Measurements from ENCODE around the gene TRAM2. TPM values are rescaled to one million over a fixed set of nuclear protein-coding genes. Genes with fewer than 3 reads are reported as not detected.

Gene TRAM2
- total and polyA plus RNA-seq, 2 of the 13 experiments (the other 11 are each of a cell fraction or from before 2014, with no cell fraction given): 49.1 to 72.5 TPM

GRCh38 chr6:52554684-52555280 lies 22.1 kb downstream of the TRAM2 start:
- Histone ChIP-seq H3K36me3 (replicated peaks in 1 of 2; ENCODE audit: control insufficient read depth in 1 of 2, insufficient read depth in 2 of 2, low read length in 2 of 2) (peaks cover 8 to 37% of the 10 kb centered on the region in 2 experiments), H3K79me2 (ENCODE audit: insufficient read depth, low read length) (peaks cover 96% of the 10 kb centered on the region), H3K9ac (ENCODE audit: insufficient read depth, low read depth, low read length) (no peak overlapping the region), H3K27ac (ENCODE audit: extremely low read length, insufficient read depth, low read length) (no peak overlapping the region), H3K27me3 (ENCODE audit: control insufficient read depth in 1 of 2, insufficient read depth in 2 of 2, low read length in 2 of 2) (no peaks in the 10 kb centered on the region), H3K9me3 (ENCODE audit: low read length) (no peaks in the 10 kb centered on the region), H3K4me3 (replicated peaks in 1 of 3; ENCODE audit: insufficient read depth in 1 of 3, low read depth in 2 of 3, low read length in 3 of 3) (no peak overlapping the region), H4K20me1 (ENCODE audit: insufficient read depth, low read length) (peaks cover 46% of the 10 kb centered on the region), H3K4me1 (ENCODE audit: insufficient read depth, low read length) (peaks cover 59% of the 10 kb centered on the region), H2AFZ (ENCODE audit: low read length) (no peak overlapping the region), H3K4me2 (ENCODE audit: low read depth, low read length) (no peak overlapping the region)
- TF ChIP-seq ZNF770 (CRISPR knock-in tag; IDR thresholded peaks at IDR 0.05) (peak; percentile 87), ZKSCAN8 (CRISPR knock-in tag; IDR thresholded peaks at IDR 0.05; ENCODE audit: borderline replicate concordance) (no peak), ZNF121 (CRISPR knock-in tag; IDR thresholded peaks at IDR 0.05) (peak; percentile 84), ZNF224 (CRISPR knock-in tag; IDR thresholded peaks at IDR 0.05) (no peak)
- BruUV-seq (replicated peaks): no TSS peak
- ChIA-PET CTCF (ENCODE audit: low intra/inter-chr PET ratio, low total read pairs) (no interaction called here), POLR2A (no interaction called here)
- FAIRE-seq (no peak), ATAC-seq (no peak), DNase-seq (ENCODE audit: low spot score) (no peak)
- 97% methylated on average over 6 of the region's 6 CpGs for WGBS (ENCODE audit: low lambda C conversion rate)
- in situ Hi-C loops (cut with HindIII; ENCODE audit: extremely low pct_ligation_motif_present, low pct_unique_long_range_greater_than_20kb): no loop called here
- intact Hi-C loops (cut with micrococcal nuclease; ENCODE audit: unreplicated experiment): no loop called here

GRCh38 chr6:52553719-52554118 lies 23.1 kb downstream of the TRAM2 start:
- DNase-seq (ENCODE audit: low spot score) (no peak), FAIRE-seq (no peak), ATAC-seq (no peak)
- Histone ChIP-seq H3K27me3 (ENCODE audit: control insufficient read depth in 1 of 2, insufficient read depth in 2 of 2, low read length in 2 of 2) (no peaks in the 10 kb centered on the region), H3K9ac (ENCODE audit: insufficient read depth, low read depth, low read length) (no peak overlapping the region), H3K79me2 (ENCODE audit: insufficient read depth, low read length) (peaks cover 95% of the 10 kb centered on the region), H2AFZ (ENCODE audit: low read length) (no peak overlapping the region), H3K4me2 (ENCODE audit: low read depth, low read length) (no peak overlapping the region), H3K4me3 (replicated peaks in 1 of 3; ENCODE audit: insufficient read depth in 1 of 3, low read depth in 2 of 3, low read length in 3 of 3) (no peak overlapping the region), H4K20me1 (ENCODE audit: insufficient read depth, low read length) (peaks cover 44% of the 10 kb centered on the region), H3K27ac (ENCODE audit: extremely low read length, insufficient read depth, low read length) (no peak overlapping the region), H3K4me1 (ENCODE audit: insufficient read depth, low read length) (peaks cover 70% of the 10 kb centered on the region), H3K9me3 (ENCODE audit: low read length) (no peaks in the 10 kb centered on the region), H3K36me3 (replicated peaks in 1 of 2; ENCODE audit: control insufficient read depth in 1 of 2, insufficient read depth in 2 of 2, low read length in 2 of 2) (peaks cover 10 to 31% of the 10 kb centered on the region in 2 experiments)
- ChIA-PET CTCF (ENCODE audit: low intra/inter-chr PET ratio, low total read pairs) (no interaction called here), POLR2A (no interaction called here)
- TF ChIP-seq ZNF143 (CRISPR knock-in tag; IDR thresholded peaks at IDR 0.05) (no peak), ZNF687 (CRISPR knock-in tag; IDR thresholded peaks at IDR 0.05) (0 out of 2 replicates have a peak, but pooled peaks have one; percentile 10)
- intact Hi-C loops (cut with micrococcal nuclease; ENCODE audit: unreplicated experiment) (no loop called here), in situ Hi-C loops (cut with HindIII; ENCODE audit: extremely low pct_ligation_motif_present, low pct_unique_long_range_greater_than_20kb) (no loop called here)
- no TSS peak for BruUV-seq (replicated peaks)
- WGBS (ENCODE audit: low lambda C conversion rate): 93% methylated on average over 2 of the region's 2 CpGs

All from HepG2 (cell line).